GM11168 (cell line): ENCODE data around the gene REV3L.

Experiments
- in situ Hi-C: fragments of 300-500 bp; cut with MboI; formaldehyde crosslinking; loops from one replicate; pipeline ENCODE4 v1.12.0; 2022; ENCODE audit warnings: low sequenced_read_pairs; ENCODE audit not compliant: unreplicated experiment

The REV3L gene

DNA sequence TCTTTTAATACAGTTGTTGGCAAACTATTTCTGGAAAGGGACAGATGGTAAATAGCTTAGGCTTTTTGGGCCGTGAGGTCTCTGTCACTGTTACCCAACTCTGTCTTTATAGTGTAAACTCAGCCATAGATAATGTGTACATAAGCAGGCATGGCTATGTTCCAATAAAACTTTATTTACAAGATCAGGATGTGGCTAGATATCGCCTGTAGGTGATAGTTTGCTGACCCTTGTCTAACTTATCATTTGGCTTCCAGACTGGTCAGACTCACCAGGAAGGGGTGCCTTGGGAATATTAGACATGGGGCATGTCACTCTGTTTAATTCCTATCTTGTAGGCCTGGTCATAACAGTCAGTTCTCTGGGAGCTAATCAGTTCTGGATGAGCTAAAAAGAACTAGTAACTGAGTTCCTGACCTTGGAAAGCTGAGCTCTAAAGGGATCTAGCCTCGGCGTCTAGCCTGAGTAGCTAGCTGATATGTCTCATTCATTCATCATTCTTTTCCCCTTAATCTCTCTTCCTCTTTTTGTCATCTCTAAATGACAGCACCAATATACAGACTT is 232.1 kb downstream of the REV3L start:
- in situ Hi-C loops, result loop anchor here (25.0 kb wide), 1 partner anchor 786 kb away; no protein-coding TSS in a partner anchor
